Stimulated activated CD8-positive, alpha-beta memory T cell treated with anti-CD3 and anti-CD28 coated beads, Interleukin-7, amount 100 ng/mL, for 48 hours (primary cell): ENCODE results near the gene C1QTNF9.
"Not testable (repeated sequence)": the region's sequence is repeated elsewhere in the genome, so short reads cannot be mapped to it uniquely, and the experiment has no call there.

Experiments used
- DNase-seq, 2 donors: peaks; one replicate each; pipeline ENCODE4 v3.0.0-alpha.2; 2020; ENCODE audit warnings: low read depth in 1 of 2; ENCODE audit errors: extremely low read depth in 1 of 2

The C1QTNF9 gene, protein sequence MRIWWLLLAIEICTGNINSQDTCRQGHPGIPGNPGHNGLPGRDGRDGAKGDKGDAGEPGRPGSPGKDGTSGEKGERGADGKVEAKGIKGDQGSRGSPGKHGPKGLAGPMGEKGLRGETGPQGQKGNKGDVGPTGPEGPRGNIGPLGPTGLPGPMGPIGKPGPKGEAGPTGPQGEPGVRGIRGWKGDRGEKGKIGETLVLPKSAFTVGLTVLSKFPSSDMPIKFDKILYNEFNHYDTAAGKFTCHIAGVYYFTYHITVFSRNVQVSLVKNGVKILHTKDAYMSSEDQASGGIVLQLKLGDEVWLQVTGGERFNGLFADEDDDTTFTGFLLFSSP

DNA sequence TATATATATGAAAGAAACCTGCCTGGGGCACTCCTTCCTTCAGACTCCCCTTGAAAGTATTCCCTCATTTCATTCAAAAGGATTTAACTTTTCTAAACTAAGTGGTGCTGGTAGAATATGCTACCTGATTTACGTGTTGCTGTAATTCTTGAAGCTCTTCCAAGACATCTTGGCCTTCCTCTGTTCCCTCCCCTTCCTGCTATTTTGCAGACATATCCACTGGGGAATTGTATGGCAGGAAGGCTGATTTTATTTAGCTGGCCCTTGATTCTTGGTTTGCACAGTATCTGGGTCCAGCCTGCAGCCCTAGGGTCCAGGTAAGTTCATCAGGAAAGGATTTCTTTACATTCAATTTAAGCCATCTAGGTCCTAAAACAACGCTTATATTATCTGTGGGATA, at the start of gene C1QTNF9:
TSS of gene C1QTNF9 (plus strand) at position 281 of the 400 bp plus-strand sequence. CDS start 6,424 bp downstream, outside the sequence.
- not testable (repeated sequence) for DNase-seq

DNA sequence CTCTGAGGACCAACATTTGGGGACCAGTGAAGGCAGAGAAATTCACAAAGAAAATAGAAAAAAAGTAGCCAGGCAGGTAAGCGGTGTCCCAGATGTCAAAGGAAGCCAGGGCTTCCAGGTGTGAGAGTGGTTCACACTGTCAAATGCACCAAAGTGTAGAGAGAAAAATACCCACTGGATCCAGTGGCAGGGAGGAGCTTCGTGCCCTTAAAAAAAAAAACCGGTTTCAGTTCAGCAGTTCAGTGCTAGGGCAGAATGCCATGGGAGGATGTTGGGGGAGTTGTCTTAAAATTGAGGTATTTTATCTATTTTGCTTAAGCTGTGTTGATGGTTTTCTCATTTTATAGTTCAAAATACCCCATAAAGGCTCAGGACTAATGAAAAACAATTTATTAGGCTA, 47.8 kb upstream of the C1QTNF9 start:
- no peak for DNase-seq

- no peak for DNase-seq
These were observed 45.7 kb upstream of the C1QTNF9 start for GRCh38 chr13:24263632-24264031.

GRCh38 chr13:24264976-24265375, 44.4 kb upstream of the C1QTNF9 start:
- peak; percentile 61 to 76 for DNase-seq

DNA sequence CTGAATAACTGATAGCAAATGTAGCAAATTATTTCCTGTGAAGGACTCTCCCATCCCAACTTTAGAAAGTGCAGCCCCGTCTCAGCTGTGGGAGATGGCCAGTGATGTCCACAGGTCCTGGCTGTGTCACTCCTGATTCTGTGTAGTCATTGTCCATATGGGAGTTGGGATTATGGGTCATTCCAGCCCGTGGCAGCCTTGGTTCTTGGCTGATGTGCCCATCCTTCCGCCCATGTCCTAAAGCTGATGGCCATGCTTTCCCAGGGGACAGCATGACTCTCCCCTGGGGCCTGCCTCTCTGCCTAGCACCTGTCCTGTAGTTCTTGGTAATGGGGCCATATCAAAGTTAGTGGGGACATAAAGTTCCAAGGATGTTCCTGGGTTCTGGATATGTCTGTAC, 43.9 kb upstream of the C1QTNF9 start:
- DNase-seq = no peak

DNA sequence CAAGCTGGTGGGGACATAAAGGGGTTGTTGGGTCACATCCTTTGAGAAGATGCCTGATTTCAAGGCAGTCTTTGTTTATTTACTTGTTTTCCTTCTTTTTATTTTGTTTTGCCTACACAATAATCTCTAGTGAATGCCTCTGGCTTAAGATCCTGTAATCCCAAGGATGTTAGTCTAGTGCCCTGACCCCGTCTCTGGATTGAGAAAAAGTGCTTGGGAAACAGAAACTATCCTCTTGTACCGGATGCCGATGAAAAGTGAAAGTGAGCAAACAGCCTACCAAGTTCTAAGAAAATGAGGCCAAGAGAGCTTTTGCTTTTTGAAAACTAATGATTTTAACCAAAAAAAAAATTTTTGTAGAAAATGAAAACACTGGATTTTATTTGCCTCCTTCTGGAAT, 42.1 kb upstream of the C1QTNF9 start:
- no peak for DNase-seq

GRCh38 chr13:24267801-24268200, 41.6 kb upstream of the C1QTNF9 start:
- no peak for DNase-seq

GRCh38 chr13:24269821-24270220, 39.6 kb upstream of the C1QTNF9 start:
- DNase-seq = no peak

GRCh38 chr13:24270639-24271141, 38.7 kb upstream of the C1QTNF9 start:
- peak in 1 of 2 donors; percentile 39 for DNase-seq

GRCh38 chr13:24271231-24271600, 38.2 kb upstream of the C1QTNF9 start:
- no peak for DNase-seq

DNA sequence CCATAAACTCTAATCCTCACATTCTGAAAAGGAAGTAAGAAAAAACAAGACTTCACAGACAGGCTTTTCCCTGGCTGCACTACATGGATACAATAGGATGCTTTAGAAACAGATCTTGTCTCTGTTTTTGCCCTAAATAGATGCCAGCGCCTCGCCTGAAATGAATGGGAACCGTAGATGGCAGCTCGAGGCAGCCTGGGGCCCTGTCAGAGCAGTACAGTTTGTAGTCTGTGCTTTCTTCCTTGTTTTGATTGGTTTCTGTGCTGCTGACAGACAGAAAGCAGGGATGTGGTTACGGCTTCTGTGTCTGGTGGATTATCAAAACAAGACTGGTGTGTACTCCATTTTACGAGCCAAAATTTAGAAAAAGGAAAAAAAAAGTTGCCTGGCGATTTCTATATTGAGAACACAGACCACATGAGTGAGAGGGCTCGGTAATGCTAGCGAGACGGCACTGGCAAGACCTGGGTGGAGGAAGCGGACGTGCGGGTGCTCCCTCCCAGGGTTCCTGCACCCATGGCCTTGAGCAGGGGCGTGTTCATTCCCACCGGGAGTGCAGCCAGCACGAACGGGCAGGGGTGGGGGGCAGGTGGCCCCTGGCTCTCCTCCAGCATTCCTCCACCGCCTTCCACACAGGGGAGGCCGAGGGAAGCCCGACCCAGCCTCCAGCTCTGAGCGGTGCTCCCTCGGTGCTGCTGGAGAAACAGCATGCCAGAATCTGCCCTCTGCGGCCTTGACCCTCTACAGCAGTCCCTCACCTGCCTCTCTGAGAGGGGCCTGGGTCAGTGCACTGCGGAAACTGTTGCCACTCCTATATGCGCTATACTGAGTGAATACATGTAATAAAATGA, 37.6 kb upstream of the C1QTNF9 start:
- DNase-seq = peak in 1 of 2 donors; percentile 40

- DNase-seq = no peak
These were observed 36.8 kb upstream of the C1QTNF9 start for GRCh38 chr13:24272452-24273161.

DNA sequence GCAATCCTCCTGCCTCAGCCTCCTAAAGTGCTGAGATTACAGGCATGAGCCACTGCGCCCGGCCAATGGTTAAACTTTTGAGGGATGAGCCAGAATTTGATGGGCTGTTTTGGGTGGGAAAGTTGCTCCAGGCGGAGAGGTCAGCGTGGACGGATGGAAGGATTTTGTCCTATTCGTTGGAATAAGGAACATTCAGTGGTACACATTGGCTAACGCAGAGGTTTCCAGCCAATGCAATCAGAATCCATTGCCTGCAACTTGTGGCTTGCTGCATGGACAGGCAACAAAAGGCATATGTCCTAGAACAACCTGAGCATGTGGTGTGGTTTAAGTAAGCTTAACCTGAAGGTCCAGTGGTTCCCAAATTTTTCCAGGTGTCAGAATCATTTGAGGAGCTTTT, 35.5 kb upstream of the C1QTNF9 start:
- no peak for DNase-seq

- DNase-seq = peak in 1 of 2 donors; percentile 71
These were observed 34.8 kb upstream of the C1QTNF9 start for GRCh38 chr13:24274452-24275021.

GRCh38 chr13:24275041-24275440, 34.3 kb upstream of the C1QTNF9 start:
- DNase-seq = no peak

DNA sequence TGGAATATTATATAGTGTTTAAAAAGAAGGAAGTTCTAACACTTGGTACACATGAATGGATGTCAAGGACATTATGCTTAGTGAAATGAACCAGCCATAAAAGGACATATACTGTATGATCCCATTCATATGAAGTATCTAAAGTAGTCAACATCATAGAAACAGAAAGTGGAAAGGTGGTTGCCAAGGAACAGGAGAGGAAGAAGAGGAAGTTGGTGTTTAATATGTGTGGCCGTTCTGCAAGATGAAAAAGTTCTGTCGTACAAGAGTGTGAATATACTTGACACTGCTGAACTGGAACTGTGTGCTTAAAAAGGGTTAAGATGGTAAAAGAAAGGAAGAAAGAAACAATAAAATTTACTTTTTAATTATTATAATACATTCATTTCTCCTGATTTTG, 33.1 kb upstream of the C1QTNF9 start:
- no peak for DNase-seq

DNA sequence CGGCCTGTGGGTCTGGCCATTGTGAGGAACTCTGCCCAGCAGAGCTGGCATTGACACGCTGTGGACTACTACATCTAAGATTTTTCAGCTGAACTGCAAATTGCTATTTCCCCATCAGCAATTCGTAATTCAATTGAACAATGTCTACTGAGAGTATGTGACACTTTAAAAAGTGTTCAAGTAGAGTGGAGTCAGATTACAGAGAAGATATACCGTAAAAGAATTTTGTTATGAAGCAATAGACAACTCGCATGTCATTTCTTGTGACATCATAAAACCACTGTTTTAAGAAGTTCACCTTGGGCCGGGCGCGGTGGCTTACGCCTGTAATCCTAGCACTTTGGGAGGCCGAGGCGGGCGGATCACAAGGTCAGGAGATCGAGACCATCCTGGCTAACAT, 32.5 kb upstream of the C1QTNF9 start:
- no peak for DNase-seq

GRCh38 chr13:24277761-24278160, 31.6 kb upstream of the C1QTNF9 start:
- no peak for DNase-seq

GRCh38 chr13:24279327-24280110, 29.9 kb upstream of the C1QTNF9 start:
- no peak for DNase-seq

DNA sequence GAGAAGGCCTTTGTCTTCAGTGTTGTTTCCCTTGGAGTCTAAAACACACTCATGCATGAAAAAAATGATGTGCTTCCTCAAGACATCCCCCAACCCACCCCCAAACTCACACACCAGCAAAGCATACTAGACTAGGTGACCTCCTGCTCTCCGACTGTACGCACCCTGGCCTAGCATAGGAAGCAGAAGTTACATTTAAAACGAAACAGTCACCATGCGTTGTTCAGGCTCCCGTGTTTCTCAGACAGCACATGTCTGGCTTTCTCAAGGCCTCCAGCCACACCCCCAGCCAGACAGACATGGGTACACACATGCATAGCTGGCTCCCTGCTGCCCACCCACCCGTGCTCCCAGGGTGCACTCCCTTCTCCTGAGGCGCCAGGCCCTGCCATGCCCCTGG, 28.7 kb upstream of the C1QTNF9 start:
- no peak for DNase-seq
